ENCODE data around the gene CEACAM3. TPM values are rescaled to one million over a fixed set of nuclear protein-coding genes. Genes with fewer than 3 reads are reported as not detected.

Gene CEACAM3
- total RNA-seq, 2 donors from 2014 or later = 0.25 TPM; not detected in 1

GRCh38 chr19:41821003-41821735 lies 24.8 kb downstream of the CEACAM3 start:
- Mint-ChIP-seq H3K4me3 (no peak overlapping the region), H3K27ac (no peak overlapping the region), H3K4me1 (peaks cover 3% of the 10 kb centered on the region), H3K27me3 (peaks cover 33% of the 10 kb centered on the region), H3K36me3 (ENCODE audit: low read depth) (peaks cover 2% of the 10 kb centered on the region)
- no peaks in the 10 kb centered on the region for H3K9me3 ChIP-seq (ENCODE audit: control insufficient read depth, low read length, poor library complexity, severe bottlenecking)
- DNase-seq (peak in 1 of 3 donors; percentile 26), ATAC-seq (peak; percentile 82)

DNA sequence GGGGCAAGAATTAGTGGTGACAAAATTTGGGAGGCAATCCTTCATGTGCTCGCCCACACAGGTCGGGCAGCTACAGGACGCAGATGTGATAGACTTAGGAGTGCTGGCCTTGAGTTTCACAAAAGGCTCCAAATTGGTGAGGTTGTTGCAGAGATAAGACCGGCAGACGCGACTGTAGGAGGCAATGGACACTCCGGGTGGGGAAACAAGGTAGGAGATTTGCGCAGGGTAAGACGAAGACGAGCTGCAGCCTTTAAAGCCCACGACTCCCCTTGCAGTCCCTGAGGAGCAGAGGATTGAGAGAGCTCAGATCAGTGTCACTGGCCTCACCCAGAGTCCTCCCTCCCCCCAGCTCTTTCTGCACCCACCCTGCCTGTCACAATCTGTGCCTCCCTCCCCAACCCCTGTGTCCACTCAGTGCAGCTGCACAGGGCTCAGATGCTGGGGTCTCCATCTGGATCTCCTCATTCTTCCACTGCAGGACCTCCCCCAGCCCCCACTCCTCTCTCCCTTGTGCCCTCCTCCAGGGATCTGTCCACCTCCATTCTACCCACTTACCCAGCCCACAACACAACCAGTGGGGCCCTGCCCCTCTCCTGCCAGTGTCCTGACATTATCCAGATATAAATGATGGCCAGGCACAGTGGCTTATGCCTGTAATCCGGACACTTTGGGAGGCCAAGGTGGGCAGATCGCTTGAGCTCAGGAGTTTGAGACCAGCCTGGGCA lies 41.8 kb downstream of the CEACAM3 start:
- no peak for ATAC-seq
- no peak overlapping the region for H3K4me3 Mint-ChIP-seq
- H3K27me3 Mint-ChIP-seq = peaks cover 37% of the 10 kb centered on the region
- H3K27ac Mint-ChIP-seq = no peak overlapping the region
- DNase-seq = no peak
- H3K9me3 ChIP-seq (ENCODE audit: control insufficient read depth, low read length, poor library complexity, severe bottlenecking) = no peaks in the 10 kb centered on the region
- H3K36me3 Mint-ChIP-seq (ENCODE audit: low read depth) = peaks cover 2% of the 10 kb centered on the region
- H3K4me1 Mint-ChIP-seq = peaks cover 2% of the 10 kb centered on the region

GRCh38 chr19:41839211-41839610 lies 42.8 kb downstream of the CEACAM3 start:
- Mint-ChIP-seq H3K36me3 (ENCODE audit: low read depth) (peaks cover 2% of the 10 kb centered on the region), H3K4me1 (peaks cover 2% of the 10 kb centered on the region), H3K4me3 (no peak overlapping the region), H3K27ac (no peak overlapping the region), H3K27me3 (peaks cover 35% of the 10 kb centered on the region)
- ATAC-seq (no peak), DNase-seq (no peak)
- H3K9me3 ChIP-seq (ENCODE audit: control insufficient read depth, low read length, poor library complexity, severe bottlenecking) = no peaks in the 10 kb centered on the region

- Mint-ChIP-seq H3K4me3 (no peak overlapping the region), H3K27ac (peak overlapping the region; percentile 35), H3K4me1 (no peaks in the 10 kb centered on the region), H3K36me3 (ENCODE audit: low read depth) (peaks cover 6% of the 10 kb centered on the region), H3K27me3 (peaks cover 8% of the 10 kb centered on the region)
- ATAC-seq (no peak), DNase-seq (no peak)
- no peaks in the 10 kb centered on the region for H3K9me3 ChIP-seq (ENCODE audit: control insufficient read depth, low read length, poor library complexity, severe bottlenecking)
Observed at GRCh38 chr19:41843371-41843770, 47.0 kb downstream of the CEACAM3 start.

DNA sequence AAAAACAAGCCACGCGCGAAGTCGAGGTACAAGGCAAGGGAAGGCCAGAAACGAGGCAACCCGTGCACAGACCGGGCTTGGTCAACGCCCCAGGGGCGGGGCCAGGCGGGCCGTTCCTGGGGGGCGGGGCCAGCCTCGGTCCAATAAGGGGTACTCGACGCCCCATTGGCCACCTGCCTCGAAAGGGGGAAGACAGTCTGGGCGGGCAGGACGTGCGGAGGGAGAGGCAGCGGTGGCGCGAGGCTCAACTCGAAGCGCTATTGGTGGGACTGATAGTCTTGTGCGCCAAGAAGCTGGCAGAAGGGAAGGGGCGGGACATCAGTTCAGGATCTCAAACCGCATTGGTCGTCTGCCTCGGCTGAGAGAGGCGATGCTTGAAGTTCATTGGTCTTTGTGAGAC lies 48.2 kb downstream of the CEACAM3 start, which contains the start of gene LYPD4:
LYPD4 (minus strand) TSS at position 83 of the 400 bp plus-strand sequence. CDS start 5,398 bp downstream, outside the sequence.
- no peak for DNase-seq
- Mint-ChIP-seq H3K27ac (peak within 1 kb of the TSS; percentile 35), H3K27me3 (peaks cover 9% of the 10 kb centered on the region), H3K36me3 (ENCODE audit: low read depth) (peaks cover 6% of the 10 kb centered on the region), H3K4me3 (no peak within 1 kb of the TSS), H3K4me1 (no peaks in the 10 kb centered on the region)
- H3K9me3 ChIP-seq (ENCODE audit: control insufficient read depth, low read length, poor library complexity, severe bottlenecking) = no peaks in the 10 kb centered on the region
- no peak for ATAC-seq

- DNase-seq = no peak
- no peak within 1 kb of the TSS for H3K4me3 Mint-ChIP-seq
Observed at GRCh38 chr19:41845001-41845050, 48.4 kb downstream of the CEACAM3 start, which contains the start of gene DMRTC2. Gene DMRTC2, plus strand, starts transcription at chr19:41845042. Its CDS starts 2,387 bp downstream, at chr19:41847429.

GRCh38 chr19:41845051-41845590 lies 48.7 kb downstream of the CEACAM3 start:
- no peak overlapping the region for H3K27ac Mint-ChIP-seq
- DNase-seq = no peak

More at GRCh38 chr19:41845001-41845050, 48.4 kb downstream of the CEACAM3 start, which contains the start of gene DMRTC2:
- Mint-ChIP-seq H3K27me3 (peaks cover 9% of the 10 kb centered on the region), H3K36me3 (ENCODE audit: low read depth) (peaks cover 6% of the 10 kb centered on the region), H3K4me1 (no peaks in the 10 kb centered on the region), H3K27ac (peak within 1 kb of the TSS; percentile 35)
- H3K9me3 ChIP-seq (ENCODE audit: control insufficient read depth, low read length, poor library complexity, severe bottlenecking) = no peaks in the 10 kb centered on the region
- no peak for ATAC-seq

DNA sequence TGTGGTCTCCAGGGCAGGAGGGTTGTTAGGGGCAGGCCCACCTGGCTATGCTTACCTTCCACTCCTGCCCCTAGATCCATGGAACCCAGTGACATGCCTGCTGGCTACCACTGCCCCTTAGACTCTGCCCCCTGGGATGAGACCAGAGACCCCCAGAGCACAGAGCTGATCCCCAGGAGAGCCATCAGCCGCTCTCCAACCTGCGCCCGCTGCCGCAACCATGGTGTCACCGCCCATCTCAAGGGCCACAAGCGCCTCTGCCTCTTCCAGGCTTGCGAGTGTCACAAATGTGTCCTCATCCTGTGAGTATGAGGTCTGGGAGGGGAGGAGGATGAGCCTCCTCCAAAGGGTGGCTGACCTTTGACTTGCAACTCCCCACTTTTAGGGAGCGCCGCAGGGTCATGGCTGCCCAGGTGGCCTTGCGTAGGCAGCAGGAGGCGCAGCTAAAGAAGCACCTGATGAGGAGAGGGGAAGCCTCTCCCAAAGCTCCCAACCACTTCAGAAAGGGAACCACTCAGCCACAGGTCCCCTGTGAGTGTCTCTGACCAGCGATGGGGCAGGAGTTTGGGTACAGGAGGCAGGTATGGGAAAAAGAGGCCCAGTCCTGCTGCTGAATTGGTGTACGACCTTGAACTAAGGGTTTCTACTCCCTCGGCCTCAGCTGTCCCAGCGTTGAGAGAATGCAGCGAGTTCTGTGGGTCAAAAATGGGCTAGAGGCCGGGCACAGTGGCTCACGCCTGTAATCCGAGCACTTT lies 51.1 kb downstream of the CEACAM3 start:
- peaks cover 28% of the 10 kb centered on the region for H3K27me3 Mint-ChIP-seq
- H3K27ac Mint-ChIP-seq = no peak overlapping the region
- peaks cover 6% of the 10 kb centered on the region for H3K36me3 Mint-ChIP-seq (ENCODE audit: low read depth)
- H3K4me1 Mint-ChIP-seq = peaks cover 2% of the 10 kb centered on the region
- H3K9me3 ChIP-seq (ENCODE audit: control insufficient read depth, low read length, poor library complexity, severe bottlenecking) = no peaks in the 10 kb centered on the region
- ATAC-seq (no peak), DNase-seq (no peak)
- no peak overlapping the region for H3K4me3 Mint-ChIP-seq

More at GRCh38 chr19:41845051-41845590, 48.7 kb downstream of the CEACAM3 start:
- no peaks in the 10 kb centered on the region for H3K9me3 ChIP-seq (ENCODE audit: control insufficient read depth, low read length, poor library complexity, severe bottlenecking)
- Mint-ChIP-seq H3K27me3 (peaks cover 9% of the 10 kb centered on the region), H3K4me3 (no peak overlapping the region), H3K4me1 (no peaks in the 10 kb centered on the region), H3K36me3 (ENCODE audit: low read depth) (peaks cover 6% of the 10 kb centered on the region)
- no peak for ATAC-seq

DNA sequence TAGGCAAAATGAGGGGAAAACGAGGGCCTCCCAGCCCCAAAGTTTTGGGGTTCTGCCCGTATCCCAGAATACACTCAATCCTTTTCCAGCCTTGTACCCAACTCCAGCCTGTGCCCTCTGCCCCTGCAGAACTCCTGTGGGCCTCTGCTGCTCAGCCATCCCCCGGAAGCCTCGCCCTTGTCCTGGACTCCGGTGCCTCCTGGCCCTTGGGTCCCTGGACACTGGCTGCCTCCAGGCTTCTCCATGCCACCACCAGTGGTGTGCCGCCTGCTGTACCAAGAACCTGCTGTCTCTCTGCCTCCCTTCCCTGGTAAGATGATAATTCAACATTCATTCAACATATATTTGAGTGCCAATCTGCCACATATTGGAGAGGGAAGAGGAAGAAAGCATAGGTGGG lies 52.3 kb downstream of the CEACAM3 start:
- peaks cover 6% of the 10 kb centered on the region for H3K36me3 Mint-ChIP-seq (ENCODE audit: low read depth)

GRCh38 chr19:41849067-41849466 lies 52.7 kb downstream of the CEACAM3 start:
- Mint-ChIP-seq H3K27me3 (peaks cover 35% of the 10 kb centered on the region), H3K27ac (no peak overlapping the region), H3K36me3 (ENCODE audit: low read depth) (peaks cover 6% of the 10 kb centered on the region), H3K4me1 (peaks cover 4% of the 10 kb centered on the region), H3K4me3 (no peak overlapping the region)
- no peak for DNase-seq
- H3K9me3 ChIP-seq (ENCODE audit: control insufficient read depth, low read length, poor library complexity, severe bottlenecking) = no peaks in the 10 kb centered on the region
- ATAC-seq = no peak

More for the DNA sequence above, 52.3 kb downstream of the CEACAM3 start:
- no peak overlapping the region for H3K4me3 Mint-ChIP-seq
- ATAC-seq (no peak), DNase-seq (no peak)
- H3K4me1 Mint-ChIP-seq = peaks cover 3% of the 10 kb centered on the region
- no peak overlapping the region for H3K27ac Mint-ChIP-seq
- H3K9me3 ChIP-seq (ENCODE audit: control insufficient read depth, low read length, poor library complexity, severe bottlenecking) = no peaks in the 10 kb centered on the region
- H3K27me3 Mint-ChIP-seq = peaks cover 32% of the 10 kb centered on the region

- no peaks in the 10 kb centered on the region for H3K9me3 ChIP-seq (ENCODE audit: control insufficient read depth, low read length, poor library complexity, severe bottlenecking)
- no peak for ATAC-seq
Observed at GRCh38 chr19:41850381-41850780, 54.0 kb downstream of the CEACAM3 start.

DNA sequence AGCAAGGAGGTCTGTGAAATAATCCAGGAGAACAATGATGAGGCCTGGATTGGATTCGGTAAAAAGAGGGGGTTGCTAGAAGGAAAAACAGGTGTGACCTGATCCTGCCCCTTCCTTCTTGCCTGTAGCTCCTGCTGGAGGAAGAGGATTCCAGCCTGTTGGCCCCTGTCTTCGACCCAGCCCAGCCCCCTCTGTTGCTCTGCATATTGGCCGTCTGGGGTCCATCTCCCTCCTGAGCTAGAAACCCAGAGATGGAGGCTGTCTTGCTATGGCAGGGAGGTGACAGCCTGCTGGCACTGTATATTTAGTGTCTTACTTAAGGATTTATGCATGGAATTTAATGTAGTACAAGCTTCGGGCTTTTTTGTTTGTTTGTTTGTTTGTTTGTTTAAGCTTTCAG lies 55.1 kb downstream of the CEACAM3 start:
- H3K27me3 Mint-ChIP-seq = peaks cover 46% of the 10 kb centered on the region
- no peaks in the 10 kb centered on the region for H3K9me3 ChIP-seq (ENCODE audit: control insufficient read depth, low read length, poor library complexity, severe bottlenecking)
- H3K27ac Mint-ChIP-seq = no peak overlapping the region
- no peaks in the 10 kb centered on the region for H3K36me3 Mint-ChIP-seq (ENCODE audit: low read depth)
- ATAC-seq = no peak
- H3K4me1 Mint-ChIP-seq = peaks cover 7% of the 10 kb centered on the region
- DNase-seq = no peak
- no peak overlapping the region for H3K4me3 Mint-ChIP-seq

More at GRCh38 chr19:41850381-41850780, 54.0 kb downstream of the CEACAM3 start:
- no peak overlapping the region for H3K27ac Mint-ChIP-seq
- peaks cover 6% of the 10 kb centered on the region for H3K36me3 Mint-ChIP-seq (ENCODE audit: low read depth)
- peaks cover 46% of the 10 kb centered on the region for H3K27me3 Mint-ChIP-seq
- no peak for DNase-seq
- peaks cover 7% of the 10 kb centered on the region for H3K4me1 Mint-ChIP-seq
- H3K4me3 Mint-ChIP-seq = no peak overlapping the region

- DNase-seq (no peak), ATAC-seq (no peak)
- H3K4me3 Mint-ChIP-seq = no peak overlapping the region
- H3K9me3 ChIP-seq (ENCODE audit: control insufficient read depth, low read length, poor library complexity, severe bottlenecking) = no peaks in the 10 kb centered on the region
- H3K27me3 Mint-ChIP-seq = peaks cover 46% of the 10 kb centered on the region
- no peaks in the 10 kb centered on the region for H3K36me3 Mint-ChIP-seq (ENCODE audit: low read depth)
- no peak overlapping the region for H3K27ac Mint-ChIP-seq
- H3K4me1 Mint-ChIP-seq = peaks cover 7% of the 10 kb centered on the region
Observed at GRCh38 chr19:41853344-41853743, 57.0 kb downstream of the CEACAM3 start.
